NCI-H526 (cell line): ENCODE results near the gene ASB1.

Source experiments
- DNase-seq, 2 experiments: peaks; one replicate each; lab custom pipeline; 2025; lab: John Stamatoyannopoulos, UW

Gene ASB1

GRCh38 chr2:238444242-238444641 is 17.5 kb downstream of the ASB1 start:
- DNase-seq = no peak

DNA sequence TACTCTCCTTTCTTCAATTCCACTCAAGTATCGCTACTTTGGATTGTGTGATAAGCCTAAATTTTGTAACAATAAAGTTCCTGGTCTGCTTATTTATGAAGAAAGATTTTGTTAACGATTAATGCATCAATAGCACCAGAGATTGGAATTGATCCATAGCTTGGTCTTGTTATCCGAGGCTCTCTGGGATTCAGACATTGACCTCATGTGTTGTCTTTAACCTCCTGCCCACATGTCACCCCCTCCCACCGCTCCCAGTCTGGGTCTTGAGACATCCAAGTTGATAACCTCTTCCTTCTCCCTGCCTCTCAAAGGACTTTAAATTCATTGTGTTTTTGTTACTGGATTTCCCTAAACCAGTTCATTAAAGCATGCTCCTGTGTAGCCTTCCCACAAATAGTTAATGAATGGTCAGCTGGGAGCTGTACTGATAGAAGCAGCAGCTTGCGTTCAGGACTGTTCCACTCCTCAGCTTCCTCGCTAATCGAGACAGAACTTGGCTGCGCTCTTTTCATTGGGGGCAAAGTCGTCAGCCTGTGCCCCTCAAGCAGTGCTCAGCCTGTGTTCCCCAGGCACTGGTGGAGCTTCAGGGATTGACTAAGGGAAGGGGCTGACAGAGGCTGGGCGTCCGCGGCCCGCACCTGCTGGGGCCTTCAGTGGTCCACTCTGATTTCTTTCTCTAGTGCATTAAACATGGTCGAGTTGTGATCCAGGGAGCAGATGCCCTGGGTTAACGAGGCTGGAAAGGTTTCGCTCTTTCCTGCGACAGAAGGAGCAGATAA is 18.9 kb downstream of the ASB1 start:
- DNase-seq = no peak

GRCh38 chr2:238446371-238446770 is 19.6 kb downstream of the ASB1 start:
- DNase-seq = no peak

DNA sequence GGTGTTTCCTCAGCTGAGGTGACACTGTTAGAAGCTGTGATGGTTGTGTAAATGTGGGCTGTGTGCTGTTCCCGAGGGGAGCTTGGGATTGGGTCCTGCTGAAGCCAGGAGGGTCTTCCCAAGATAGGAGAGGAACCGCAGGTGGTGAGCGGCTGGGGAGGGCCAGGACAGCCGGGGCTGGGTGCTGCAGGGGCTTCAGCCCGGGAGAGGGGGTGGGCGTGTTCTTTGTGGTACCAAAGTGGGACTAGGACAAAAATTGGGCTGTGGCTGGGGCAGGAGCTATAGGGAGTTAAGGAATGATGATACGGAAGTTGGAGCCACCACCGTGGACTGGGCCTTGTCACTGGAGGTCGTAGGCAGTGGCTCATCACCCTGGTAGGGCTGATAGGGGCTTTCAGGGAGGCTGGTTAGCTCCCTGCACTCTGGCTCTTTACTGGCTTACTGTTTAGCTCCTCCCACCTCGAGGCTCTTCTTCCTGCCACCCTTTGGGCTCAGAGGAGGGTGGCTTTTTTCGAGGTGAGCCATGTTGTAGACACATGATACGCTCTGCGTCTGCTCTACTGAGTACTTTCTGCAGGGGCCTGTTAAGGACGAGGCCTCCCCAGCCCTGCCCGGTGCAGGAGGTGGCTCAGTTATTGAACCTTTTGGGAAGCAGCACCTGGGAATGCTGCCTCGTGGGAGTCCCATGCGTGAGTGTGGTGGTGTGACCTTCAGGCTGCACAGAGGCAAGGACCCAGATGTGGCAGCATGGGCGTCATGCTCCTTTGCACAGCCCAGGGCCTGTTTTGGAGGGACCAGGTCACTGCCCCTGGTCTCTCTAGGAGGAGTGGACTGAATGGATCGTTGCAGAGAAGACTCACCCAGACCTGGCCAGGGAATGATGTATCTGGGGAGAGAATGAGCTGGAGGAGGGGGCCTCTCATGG is 21.6 kb downstream of the ASB1 start:
- DNase-seq = no peak

GRCh38 chr2:238449241-238449640 is 22.5 kb downstream of the ASB1 start:
- no peak for DNase-seq

- DNase-seq = no peak
These were observed 23.2 kb downstream of the ASB1 start for GRCh38 chr2:238449909-238450417.

GRCh38 chr2:238450440-238450861 is 23.7 kb downstream of the ASB1 start:
- DNase-seq = no peak

DNA sequence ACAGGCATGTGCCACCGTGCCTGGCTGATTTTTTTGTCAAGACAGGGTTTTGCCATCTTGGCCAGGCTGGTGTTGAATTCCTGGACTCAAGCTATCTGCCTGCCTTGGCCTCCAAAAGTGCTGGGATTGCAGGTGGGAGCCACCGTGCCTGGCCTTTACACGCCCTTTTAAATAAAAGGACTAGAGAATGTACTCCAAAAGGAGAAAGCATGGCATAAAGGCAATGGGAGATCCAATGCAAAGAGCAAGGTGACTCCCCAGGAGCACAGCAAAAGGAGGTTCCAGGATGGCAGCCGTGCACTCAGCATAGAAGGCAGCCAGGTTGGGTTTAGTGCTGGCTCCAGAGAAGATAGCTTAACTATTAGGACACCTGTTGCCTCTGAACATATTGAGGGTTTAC is 27.1 kb downstream of the ASB1 start:
- DNase-seq = no peak

DNA sequence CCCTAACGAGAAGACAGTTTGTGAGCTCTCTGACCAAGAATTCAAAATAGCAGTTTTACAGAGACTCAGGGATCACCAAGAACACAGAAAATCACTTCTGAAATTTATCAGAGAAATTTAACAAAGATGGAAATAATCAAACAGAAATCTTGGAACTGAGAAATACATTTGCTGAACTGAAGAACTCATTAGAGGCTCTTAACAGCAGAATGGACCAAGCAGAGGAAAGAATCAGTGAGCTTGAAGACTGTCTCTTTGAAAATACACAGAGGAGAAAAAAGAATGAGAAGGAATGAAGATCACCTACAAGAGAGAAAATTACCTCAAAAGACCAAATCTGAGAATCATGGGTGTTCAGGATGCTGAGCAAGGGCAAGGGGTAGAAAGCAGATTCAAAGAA is 29.7 kb downstream of the ASB1 start:
- no peak for DNase-seq

DNA sequence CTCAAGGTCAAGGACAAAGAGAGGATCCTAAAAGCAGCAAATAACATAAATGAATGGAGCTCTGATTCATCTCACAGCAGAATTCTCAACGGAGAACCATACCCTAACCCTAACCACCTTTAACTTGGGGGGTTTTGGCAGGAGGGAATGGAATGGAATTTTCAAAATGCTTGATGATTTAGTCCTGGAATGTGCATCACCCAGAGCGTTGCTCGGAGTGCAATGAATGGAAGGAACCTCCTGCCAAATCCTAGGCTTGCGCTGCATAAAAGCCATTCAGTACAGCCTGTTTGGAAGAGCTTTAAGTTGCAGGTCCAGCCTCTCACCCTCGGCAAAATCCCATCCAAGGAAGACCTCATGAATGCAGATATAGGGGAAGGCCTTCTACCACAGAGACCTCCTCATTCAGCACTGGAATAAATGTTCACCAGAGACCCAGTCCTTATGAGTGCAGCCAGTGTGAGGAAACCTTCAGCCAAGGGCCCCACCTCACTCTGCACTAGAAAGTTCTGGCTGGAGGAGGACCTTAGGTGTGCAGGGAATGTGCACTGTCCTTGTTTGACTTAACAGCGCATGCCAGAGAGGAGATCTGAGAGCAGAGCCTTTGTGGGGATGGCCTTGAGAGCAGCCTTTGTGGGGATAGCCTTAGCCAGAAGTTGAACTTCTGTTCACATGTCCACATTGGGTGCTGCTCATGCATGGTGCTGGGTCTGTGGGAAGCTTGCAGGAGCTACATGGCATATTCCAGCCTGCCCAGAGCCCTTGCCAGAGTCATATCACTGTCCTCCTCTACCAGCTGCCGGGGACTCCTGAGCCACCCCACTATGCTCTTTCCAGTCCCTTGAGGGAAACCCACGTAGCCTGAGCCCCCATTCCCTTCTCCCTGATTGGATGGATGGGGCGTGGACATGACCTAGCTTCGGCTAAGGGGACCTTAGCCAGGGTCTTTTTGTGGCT is 30.5 kb downstream of the ASB1 start:
- no peak for DNase-seq

GRCh38 chr2:238457927-238458324 is 31.2 kb downstream of the ASB1 start:
- no peak for DNase-seq

DNA sequence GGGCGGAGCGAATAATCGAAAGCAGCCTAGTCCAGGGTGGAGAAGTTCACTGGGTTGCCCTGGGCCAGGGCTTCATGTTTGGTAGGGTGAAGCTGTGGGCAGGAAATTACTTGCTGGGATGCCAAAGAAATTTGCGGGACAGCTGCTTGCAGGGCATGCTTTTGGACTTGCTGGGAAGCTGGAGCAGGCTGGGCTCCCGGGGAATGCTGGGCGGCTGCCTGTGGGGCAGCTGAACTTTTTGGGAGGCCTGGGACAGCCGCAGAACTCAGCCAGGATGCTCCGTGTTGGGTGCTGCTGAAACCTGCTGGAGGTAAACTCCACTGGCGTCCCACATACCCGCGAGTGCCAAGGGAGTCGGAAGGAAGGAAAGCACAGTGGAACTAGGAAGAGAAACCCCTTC is 31.9 kb downstream of the ASB1 start:
- DNase-seq = no peak

GRCh38 chr2:238459081-238459629 is 32.4 kb downstream of the ASB1 start:
- DNase-seq = no peak

GRCh38 chr2:238461051-238461450 is 34.3 kb downstream of the ASB1 start:
- no peak for DNase-seq

GRCh38 chr2:238461491-238461890 is 34.8 kb downstream of the ASB1 start:
- DNase-seq = no peak

DNA sequence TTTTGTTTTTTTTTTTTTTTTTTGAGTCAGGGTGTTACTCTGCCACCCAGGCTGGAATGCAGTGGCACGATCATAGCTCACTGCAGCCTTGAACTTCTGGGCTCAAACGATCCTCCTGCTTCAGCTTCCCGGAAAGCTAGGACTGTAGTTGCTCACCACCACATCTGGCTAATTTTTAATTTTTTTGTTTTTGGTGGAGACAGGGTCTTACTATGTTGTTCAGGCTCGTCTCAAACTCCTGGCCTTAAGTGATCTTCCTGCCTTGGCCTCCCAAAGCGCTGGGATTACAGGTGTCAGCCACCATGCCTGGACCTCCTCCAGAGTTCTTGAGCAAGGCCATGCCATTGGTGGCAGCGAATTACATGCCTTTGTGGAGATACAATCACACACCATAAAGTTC is 35.2 kb downstream of the ASB1 start:
- DNase-seq = no peak

DNA sequence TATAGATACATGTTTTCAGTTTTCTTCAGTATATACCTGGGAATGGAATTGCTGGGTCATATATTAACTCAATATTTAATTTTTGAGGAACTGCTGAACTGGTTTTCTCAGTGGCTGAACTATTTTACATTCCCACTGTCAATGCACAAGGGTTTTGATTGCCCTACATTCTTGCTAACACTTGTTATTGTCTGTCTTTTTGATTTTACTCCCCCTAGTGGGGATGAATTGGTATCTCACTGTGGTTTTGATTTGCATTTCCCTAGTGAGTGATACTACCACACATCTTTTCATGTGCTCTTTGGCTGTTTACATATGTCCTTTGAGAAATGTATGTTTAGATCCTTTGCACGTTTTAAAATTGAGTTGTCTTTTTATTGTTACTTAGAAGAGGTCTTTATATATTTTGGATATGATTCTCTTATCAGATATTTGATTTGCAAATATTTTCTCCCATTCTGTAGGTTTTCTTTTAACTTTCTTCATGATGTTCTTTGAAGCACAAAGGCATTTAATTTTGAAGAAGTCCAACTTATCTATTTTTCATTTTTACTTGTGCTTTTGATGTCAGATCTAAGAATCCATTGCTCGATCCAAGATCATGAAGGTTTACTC is 36.2 kb downstream of the ASB1 start:
- DNase-seq = peak; percentile 66 to 78

DNA sequence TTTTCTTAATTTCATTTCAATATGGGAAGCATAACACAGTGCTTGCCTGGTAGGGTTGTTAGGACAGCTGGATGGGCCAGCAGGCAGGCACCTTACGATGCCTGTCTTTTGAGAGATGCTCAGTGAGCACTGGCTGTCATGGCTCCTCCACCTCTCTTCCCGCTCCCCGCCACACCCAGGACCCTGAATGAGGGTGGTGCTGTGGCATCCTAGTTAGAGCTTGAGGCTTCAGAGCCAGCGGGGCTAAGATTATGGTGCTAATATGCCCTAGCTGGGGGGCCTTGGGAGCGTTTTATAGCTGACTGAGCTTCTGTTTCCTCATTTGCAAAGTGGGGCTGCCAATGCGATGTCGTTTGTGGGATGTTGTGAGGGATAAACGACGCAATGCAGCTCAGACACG is 37.7 kb downstream of the ASB1 start:
- DNase-seq = no peak

DNA sequence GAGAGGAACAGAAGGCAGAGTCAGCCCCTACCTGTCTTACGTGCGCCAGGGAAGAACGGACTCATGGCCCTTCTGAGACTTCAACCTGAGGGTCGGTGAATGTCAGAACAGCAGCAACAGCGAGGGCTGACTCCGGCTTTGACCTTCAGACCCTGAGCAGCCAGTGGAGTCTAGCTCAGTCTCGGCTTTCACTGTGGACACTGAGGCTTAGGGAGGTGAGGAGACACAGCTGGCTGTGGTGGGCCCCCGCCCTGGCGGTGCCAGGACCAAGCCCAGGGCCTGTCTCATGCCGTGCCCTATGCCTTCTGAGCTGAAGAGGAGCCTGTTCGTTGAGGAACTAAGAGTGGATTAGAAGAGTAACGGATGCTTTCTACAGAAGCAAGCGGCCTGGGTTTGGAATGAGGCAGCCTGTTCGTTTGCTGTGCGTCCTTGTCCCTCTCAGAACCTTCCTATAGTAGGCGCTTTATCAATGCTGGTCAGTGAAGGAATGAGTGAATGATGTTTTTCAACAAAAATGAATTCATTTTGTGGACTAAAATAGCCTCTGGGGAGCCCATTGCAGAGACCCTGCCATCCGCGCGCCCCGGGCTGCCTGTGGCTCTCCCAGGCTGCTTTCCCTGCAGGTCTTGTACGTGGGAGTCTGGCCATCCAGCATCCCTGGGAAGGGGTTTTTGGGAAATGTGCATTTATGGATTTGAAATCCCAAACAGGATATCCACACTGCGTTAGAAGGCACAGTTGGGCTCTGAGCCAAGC is 38.9 kb downstream of the ASB1 start:
- no peak for DNase-seq

GRCh38 chr2:238466243-238466756 is 39.6 kb downstream of the ASB1 start:
- DNase-seq = peak; percentile 1 to 13
